HepG2 (cell line): Measurements from ENCODE around the gene GALR2. TPM values are rescaled to one million over a fixed set of nuclear protein-coding genes. Genes with fewer than 3 reads are reported as not detected.

Source experiments
- ATAC-seq: fragments of 200-7000 bp; cut with Tn5 transposase; 3 replicates; pipeline ENCODE4 v1.9.1; 2020; ENCODE audit warnings: mild to moderate bottlenecking, moderate library complexity
- BruUV-seq: library from RNA; stranded (reverse); fragments of 400-500 nt; replicated peaks from 2 replicates; lab custom pipeline; 2021; lab: Mats Ljungman, UMichigan
- CTCF ChIA-PET: fragments of 300-600 bp; formaldehyde crosslinking; extraction: SDS; loops from one replicate; lab custom pipeline; 2021; ENCODE audit warnings: low total read pairs, inconsistent platforms, low intra/inter-chr PET ratio; lab: Yijun Ruan, JAX
- POLR2A ChIA-PET: fragments of 350-600 bp; sonication (Branson Sonifier 250); formaldehyde crosslinking; loops from one replicate; lab custom pipeline; 2020; ENCODE audit warnings: antibody characterized with exemption, inconsistent platforms; lab: Yijun Ruan, JAX
- DNase-seq: peaks from one replicate; pipeline ENCODE4 v3.0.0-alpha.2; 2015; ENCODE audit warnings: low spot score
- FAIRE-seq: peaks from 3 replicates; lab custom pipeline; 2011; peaks lifted over from hg19 to GRCh38; lab: Jason Lieb, UNC
- H2AFZ ChIP-seq: one replicate; pipeline ENCODE4 v1.6.1; 2011; ENCODE audit warnings: low read length, inconsistent platforms
- H3K27ac ChIP-seq: fragments of 300-600 bp; 3 replicates; pipeline ENCODE4 v1.8.0; 2011; ENCODE audit warnings: mixed run types, mild to moderate bottlenecking, mixed read lengths, low read length, inconsistent platforms; ENCODE audit not compliant: insufficient read depth; ENCODE audit errors: extremely low read length
- H3K27me3 ChIP-seq, 2 experiments: fragments of 200-600 bp in 1 of 2; 2 replicates in 1 of 2; 3 replicates in 1 of 2; pipeline versions ENCODE4 v1.6.0 to v1.8.0; 2011; ENCODE audit warnings: low read length in 2 of 2, mild to moderate bottlenecking in 2 of 2, moderate library complexity in 2 of 2, inconsistent platforms in 1 of 2; ENCODE audit not compliant: insufficient read depth in 2 of 2, control insufficient read depth in 1 of 2
- H3K36me3 ChIP-seq, 2 experiments: fragments of 200-600 bp in 1 of 2; replicated peaks in 1 of 2; 2 replicates in 1 of 2; 3 replicates in 1 of 2; pipeline versions ENCODE4 v1.5.1 to v1.8.0; 2011; ENCODE audit warnings: low read length in 2 of 2, inconsistent platforms in 1 of 2; ENCODE audit not compliant: insufficient read depth in 2 of 2, control insufficient read depth in 1 of 2
- H3K4me1 ChIP-seq: 2 replicates; pipeline ENCODE4 v1.5.1; 2012; ENCODE audit warnings: low read length, inconsistent platforms; ENCODE audit not compliant: insufficient read depth
- H3K4me2 ChIP-seq: 2 replicates; pipeline ENCODE4 v1.6.0; 2011; ENCODE audit warnings: low read depth, low read length, inconsistent platforms
- H3K4me3 ChIP-seq, 3 experiments: fragments of 200-600 bp in 1 of 3; sonication (generic), shearing (Covaris generic) in 1 of 3; replicated peaks in 1 of 3; 2 replicates each; pipeline ENCODE4 v1.5.1; 2011 to 2016; ENCODE audit warnings: low read length in 3 of 3, inconsistent platforms in 2 of 3, low read depth in 2 of 3, mild to moderate bottlenecking in 2 of 3, control low read depth in 1 of 3, mixed read lengths in 1 of 3; ENCODE audit not compliant: insufficient read depth in 1 of 3
- H3K79me2 ChIP-seq: one replicate; pipeline ENCODE4 v1.6.1; 2011; ENCODE audit warnings: low read length, inconsistent platforms; ENCODE audit not compliant: insufficient read depth
- H3K9ac ChIP-seq: 2 replicates; pipeline ENCODE4 v1.6.0; 2011; ENCODE audit warnings: mild to moderate bottlenecking, low read depth, low read length, inconsistent platforms; ENCODE audit not compliant: insufficient read depth
- H3K9me3 ChIP-seq: 2 replicates; pipeline ENCODE4 v1.5.1; 2012; ENCODE audit warnings: mild to moderate bottlenecking, low read length
- H4K20me1 ChIP-seq: 2 replicates; pipeline ENCODE4 v1.6.0; 2011; ENCODE audit warnings: inconsistent platforms, mild to moderate bottlenecking, low read length, moderate library complexity; ENCODE audit not compliant: insufficient read depth
- DBP ChIP-seq: sonication (generic); formaldehyde crosslinking; IDR thresholded peaks from 2 replicates; pipeline ENCODE4 v1.4.0; 2020; ENCODE audit warnings: missing genetic modification reagents; ENCODE audit errors: not compliant biosample characterization
- FOXM1 ChIP-seq: sonication (generic); formaldehyde crosslinking; IDR thresholded peaks from 2 replicates; pipeline ENCODE4 v1.5.0; 2020; ENCODE audit warnings: missing genetic modification reagents
- MATR3 ChIP-seq: sonication (generic); formaldehyde crosslinking; IDR thresholded peaks from 2 replicates; pipeline ENCODE4 v1.4.0; 2020; ENCODE audit warnings: missing genetic modification reagents
- NPAS2 ChIP-seq: sonication (generic); formaldehyde crosslinking; IDR thresholded peaks from 2 replicates; pipeline ENCODE4 v1.8.0; 2022; ENCODE audit warnings: mild to moderate bottlenecking, missing genetic modification reagents, borderline replicate concordance
- PAF1 ChIP-seq: IDR thresholded peaks from 2 replicates; pipeline ENCODE4 v1.6.1; 2016; ENCODE audit warnings: missing genetic modification reagents, missing compliant biosample characterization
- PBX3 ChIP-seq: sonication (generic); formaldehyde crosslinking; IDR thresholded peaks from 2 replicates; pipeline ENCODE4 v1.8.1; 2023; ENCODE audit warnings: missing genetic modification reagents, inconsistent platforms, borderline replicate concordance
- SMC3 ChIP-seq: IDR thresholded peaks from 2 replicates; pipeline ENCODE4 v1.6.1; 2011; ENCODE audit warnings: low read length, improper control_type of control experiment
- STAT5B ChIP-seq: sonication (generic); formaldehyde crosslinking; IDR thresholded peaks from 2 replicates; pipeline ENCODE4 v1.4.0; 2020; ENCODE audit warnings: missing genetic modification reagents
- TARDBP ChIP-seq: sonication (generic); formaldehyde crosslinking; IDR thresholded peaks from 2 replicates; pipeline ENCODE4 v1.8.0; 2022; ENCODE audit warnings: mild to moderate bottlenecking, missing genetic modification reagents
- ZBTB7A ChIP-seq: sonication (generic); formaldehyde crosslinking; IDR thresholded peaks from 2 replicates; pipeline ENCODE4 v1.8.0; 2022; ENCODE audit warnings: mild to moderate bottlenecking, missing genetic modification reagents
- ZBTB8A ChIP-seq: sonication (generic); formaldehyde crosslinking; IDR thresholded peaks from 2 replicates; pipeline ENCODE4 v1.4.0; 2020; ENCODE audit warnings: mild to moderate bottlenecking, low read depth, missing genetic modification reagents, borderline replicate concordance
- ZMYM3 ChIP-seq: sonication (generic); formaldehyde crosslinking; IDR thresholded peaks from 2 replicates; pipeline ENCODE4 v1.5.1; 2020; ENCODE audit warnings: mild to moderate bottlenecking, missing genetic modification reagents
- ZNF337 ChIP-seq: sonication (generic); formaldehyde crosslinking; IDR thresholded peaks from 2 replicates; pipeline ENCODE4 v1.5.1; 2020; ENCODE audit warnings: missing genetic modification reagents, low read depth, mild to moderate bottlenecking, borderline replicate concordance
- ZNF44 ChIP-seq: sonication (generic); formaldehyde crosslinking; IDR thresholded peaks from 2 replicates; pipeline ENCODE4 v1.5.1; 2020; ENCODE audit warnings: mild to moderate bottlenecking, missing genetic modification reagents
- ZNF547 ChIP-seq: sonication (generic); formaldehyde crosslinking; IDR thresholded peaks from 2 replicates; pipeline ENCODE4 v1.5.1; 2020; ENCODE audit warnings: mild to moderate bottlenecking, missing genetic modification reagents
- ZNF558 ChIP-seq: sonication (generic); formaldehyde crosslinking; IDR thresholded peaks from 2 replicates; pipeline ENCODE4 v1.9.0; 2022; ENCODE audit warnings: mild to moderate bottlenecking, missing genetic modification reagents, borderline replicate concordance
- ZNF766 ChIP-seq: sonication (generic); formaldehyde crosslinking; IDR thresholded peaks from 2 replicates; pipeline ENCODE4 v1.5.0; 2020; ENCODE audit warnings: missing genetic modification reagents, borderline replicate concordance
- WGBS: methylation state at CpG from one replicate; pipeline ENCODE4 v1.1.6; 2017; ENCODE audit warnings: low lambda C conversion rate; 5-methylcytosine and 5-hydroxymethylcytosine counted together
- in situ Hi-C: cut with HindIII; loops from 2 replicates; pipeline ENCODE4 v1.10.0; 2017; ENCODE audit warnings: low pct_unique_long_range_greater_than_20kb; ENCODE audit not compliant: extremely low pct_ligation_motif_present
- intact Hi-C: fragments of 100-400 bp; cut with micrococcal nuclease; formaldehyde crosslinking; loops from one replicate; pipeline ENCODE4 v1.10.0; 2022; ENCODE audit not compliant: unreplicated experiment
- polyA plus RNA-seq, 8 experiments: library from polyadenylated mRNA; depleted of rRNA in 3 of 8; stranded (reverse) in 7 of 8; unstranded in 1 of 8; fragments of >200 nt; fragmentation: Illumina TruSeq in 4 of 8; extraction: Trizol in 4 of 8; gene quantifications; 2 replicates each; pipeline versions ENCODE4 v1.2.1 to v1.2.3, GENCODE V29; 2011 to 2016; ENCODE audit warnings: low read depth in 4 of 8, missing spikeins in 1 of 8, mixed read lengths in 1 of 8; ENCODE audit not compliant: insufficient read depth in 1 of 8
- total RNA-seq, 5 experiments: library from RNA; depleted of rRNA; stranded (reverse); fragments of >200 nt; fragmentation: Illumina TruSeq; extraction: Trizol; gene quantifications; 2 replicates each; pipeline ENCODE4 v1.2.3, GENCODE V29; 2016; ENCODE audit warnings: low read depth in 1 of 5
- TF ChIP-seq, protein P1 (sequence below): sonication (generic); formaldehyde crosslinking; IDR thresholded peaks from 2 replicates; pipeline ENCODE4 v1.4.0; 2020; ENCODE audit warnings: mild to moderate bottlenecking, missing genetic modification reagents
- TF ChIP-seq, protein P2 (sequence below): sonication (generic); formaldehyde crosslinking; conservative IDR thresholded peaks from 2 replicates; pipeline ENCODE4 v1.8.0; 2022; ENCODE audit warnings: mild to moderate bottlenecking, moderate library complexity, missing genetic modification reagents
- TF ChIP-seq, protein P3 (sequence below): sonication (generic); formaldehyde crosslinking; IDR thresholded peaks from 2 replicates; pipeline ENCODE4 v1.4.0; 2020; ENCODE audit warnings: missing genetic modification reagents

Gene GALR2
- total and polyA plus RNA-seq, 2 of the 13 experiments (the other 11 are each of a cell fraction or from before 2014, with no cell fraction given) = 0.48 to 0.58 TPM

DNA sequence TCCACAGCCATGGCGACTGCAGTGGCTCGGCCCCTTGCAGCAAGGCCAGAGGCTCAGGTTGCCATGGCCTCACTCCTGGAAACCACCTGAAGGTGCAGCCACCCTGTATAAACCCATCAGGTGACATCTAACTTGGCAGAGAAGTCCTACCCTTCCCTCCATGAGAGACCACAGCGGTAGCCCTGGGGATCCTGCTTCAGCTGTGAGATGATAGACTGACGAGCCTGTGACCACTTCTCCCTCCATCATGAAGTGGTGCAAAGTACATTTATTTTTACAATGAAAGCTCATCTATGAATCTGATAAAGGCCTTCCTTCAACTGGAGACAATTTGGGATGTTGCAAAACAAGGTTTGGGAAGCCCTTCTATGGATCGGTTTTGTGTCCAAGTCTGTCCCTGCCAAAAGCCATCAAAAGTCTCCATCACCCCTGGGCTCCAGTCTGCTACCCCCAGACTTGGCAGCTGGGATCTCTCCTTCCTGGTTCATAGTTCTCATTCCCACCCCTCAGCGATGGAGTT lies 6.2 kb downstream of the GALR2 start:
- FAIRE-seq = no peak
- POLR2A ChIA-PET = interaction anchor here (0.9 to 1.5 kb wide), 2 partner anchors 38 to 51 kb away, joined by 3 to 4 read pairs; no protein-coding TSS in a partner anchor
- TF ChIP-seq DBP (no peak), ZNF558 (CRISPR knock-in tag) (no peak), STAT5B (no peak), ZNF547 (CRISPR knock-in tag) (0 out of 2 replicates have a peak, but pooled peaks have one; percentile 44), ZNF44 (CRISPR knock-in tag) (peak; percentile 89; the same call in 1 of the 2 replicates), ZMYM3 (no peak), FOXM1 (CRISPR knock-in tag) (no peak), MATR3 (CRISPR knock-in tag) (no peak), PAF1 (CRISPR knock-in tag) (peak; percentile 75; the same call in 1 of the 2 replicates), TARDBP (CRISPR knock-in tag) (no peak), PBX3 (CRISPR knock-in tag) (no peak), ZNF337 (CRISPR knock-in tag) (no peak), ZBTB8A (no peak), SMC3 (no peak), ZNF766 (no peak), ZBTB7A (no peak), NPAS2 (CRISPR knock-in tag) (no peak)
- TF ChIP-seq, protein P1, sequence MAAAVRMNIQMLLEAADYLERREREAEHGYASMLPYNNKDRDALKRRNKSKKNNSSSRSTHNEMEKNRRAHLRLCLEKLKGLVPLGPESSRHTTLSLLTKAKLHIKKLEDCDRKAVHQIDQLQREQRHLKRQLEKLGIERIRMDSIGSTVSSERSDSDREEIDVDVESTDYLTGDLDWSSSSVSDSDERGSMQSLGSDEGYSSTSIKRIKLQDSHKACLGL (CRISPR knock-in tag) = no peak
- TF ChIP-seq, protein P2, sequence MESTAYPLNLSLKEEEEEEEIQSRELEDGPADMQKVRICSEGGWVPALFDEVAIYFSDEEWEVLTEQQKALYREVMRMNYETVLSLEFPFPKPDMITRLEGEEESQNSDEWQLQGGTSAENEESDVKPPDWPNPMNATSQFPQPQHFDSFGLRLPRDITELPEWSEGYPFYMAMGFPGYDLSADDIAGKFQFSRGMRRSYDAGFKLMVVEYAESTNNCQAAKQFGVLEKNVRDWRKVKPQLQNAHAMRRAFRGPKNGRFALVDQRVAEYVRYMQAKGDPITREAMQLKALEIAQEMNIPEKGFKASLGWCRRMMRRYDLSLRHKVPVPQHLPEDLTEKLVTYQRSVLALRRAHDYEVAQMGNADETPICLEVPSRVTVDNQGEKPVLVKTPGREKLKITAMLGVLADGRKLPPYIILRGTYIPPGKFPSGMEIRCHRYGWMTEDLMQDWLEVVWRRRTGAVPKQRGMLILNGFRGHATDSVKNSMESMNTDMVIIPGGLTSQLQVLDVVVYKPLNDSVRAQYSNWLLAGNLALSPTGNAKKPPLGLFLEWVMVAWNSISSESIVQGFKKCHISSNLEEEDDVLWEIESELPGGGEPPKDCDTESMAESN (CRISPR knock-in tag) = no peak
- TF ChIP-seq, protein P3, sequence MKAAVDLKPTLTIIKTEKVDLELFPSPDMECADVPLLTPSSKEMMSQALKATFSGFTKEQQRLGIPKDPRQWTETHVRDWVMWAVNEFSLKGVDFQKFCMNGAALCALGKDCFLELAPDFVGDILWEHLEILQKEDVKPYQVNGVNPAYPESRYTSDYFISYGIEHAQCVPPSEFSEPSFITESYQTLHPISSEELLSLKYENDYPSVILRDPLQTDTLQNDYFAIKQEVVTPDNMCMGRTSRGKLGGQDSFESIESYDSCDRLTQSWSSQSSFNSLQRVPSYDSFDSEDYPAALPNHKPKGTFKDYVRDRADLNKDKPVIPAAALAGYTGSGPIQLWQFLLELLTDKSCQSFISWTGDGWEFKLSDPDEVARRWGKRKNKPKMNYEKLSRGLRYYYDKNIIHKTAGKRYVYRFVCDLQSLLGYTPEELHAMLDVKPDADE (CRISPR knock-in tag) = no peak

More for the DNA sequence above, 6.2 kb downstream of the GALR2 start:
- intact Hi-C loops = no loop called here
- 69% methylated on average over 6 of the region's 6 CpGs for whole genome bisulfite sequencing
- BruUV-seq = no TSS peak
- Histone ChIP-seq H3K4me2 (no peak overlapping the region), H4K20me1 (0 out of 2 replicates have a peak, but pooled peaks cover 8% of the 10 kb centered on the region), H3K79me2 (no peaks in the 10 kb centered on the region), H3K27ac (no peak overlapping the region), H3K9me3 (no peaks in the 10 kb centered on the region), H3K4me3 (no peak overlapping the region), H3K36me3 (peaks cover 18 to 21% of the 10 kb centered on the region in 2 experiments; a peak in 4 of 5 replicates), H3K4me1 (peaks cover 24% of the 10 kb centered on the region), H3K27me3 (peaks cover 12 to 33% of the 10 kb centered on the region in 2 experiments; a peak in 4 of 5 replicates), H3K9ac (no peak overlapping the region), H2AFZ (no peak overlapping the region)
- no peak for DNase-seq
- ATAC-seq = no peak
- in situ Hi-C loops = no loop called here
- CTCF ChIA-PET = no interaction called here
